Measurements from ENCODE around the gene CLTC.

The CLTC gene

DNA sequence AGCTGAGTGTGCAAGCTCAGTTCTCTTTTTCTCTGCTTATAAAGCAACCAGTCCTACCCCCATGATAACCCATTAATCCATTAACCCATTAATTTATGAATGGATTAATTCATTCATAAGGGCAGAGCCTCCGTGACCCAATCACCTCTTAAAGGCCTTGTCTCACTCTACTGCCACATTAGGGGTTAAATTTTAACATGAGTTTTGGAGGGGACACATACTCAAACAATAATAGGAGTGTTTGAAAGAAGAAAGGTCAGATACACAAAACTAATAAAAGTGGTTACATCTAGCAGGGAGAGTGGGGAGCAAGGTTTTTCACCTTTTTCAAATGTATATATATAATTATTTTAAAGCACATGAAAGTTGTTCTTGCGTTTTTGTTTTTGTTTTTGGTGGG lies 94.6 kb downstream of the CLTC start:
- DNase-seq (ENCODE audit: extremely low read depth, insufficient read length) = no peak
- no peaks in the 10 kb centered on the region for H3K27me3 ChIP-seq (replicated peaks; ENCODE audit: control insufficient read depth, insufficient read depth, low read length)

DNA sequence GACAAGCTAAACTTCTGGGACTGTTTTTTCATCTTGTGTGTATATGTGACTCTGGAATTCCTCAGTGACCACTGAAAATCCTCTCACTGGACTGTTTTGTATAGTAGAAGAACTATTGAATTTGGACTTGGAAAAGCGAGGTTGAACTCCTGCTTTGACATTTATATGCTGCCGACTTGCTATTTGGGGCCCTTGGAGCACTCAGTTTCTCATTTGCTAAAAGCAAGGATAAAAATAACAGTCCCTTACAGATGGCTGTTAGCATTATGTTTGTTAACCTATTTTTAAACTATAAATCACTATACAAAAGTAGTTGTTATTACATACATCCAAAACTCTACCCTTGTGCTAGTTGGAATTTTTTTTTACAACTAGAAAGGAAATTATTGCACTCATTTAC lies 96.7 kb downstream of the CLTC start:
- no peaks in the 10 kb centered on the region for H3K27me3 ChIP-seq (replicated peaks; ENCODE audit: control insufficient read depth, insufficient read depth, low read length)
- no peak overlapping the region for H3K4me3 ChIP-seq (replicated peaks; ENCODE audit: low read depth, low read length)
- TF ChIP-seq, protein P1, sequence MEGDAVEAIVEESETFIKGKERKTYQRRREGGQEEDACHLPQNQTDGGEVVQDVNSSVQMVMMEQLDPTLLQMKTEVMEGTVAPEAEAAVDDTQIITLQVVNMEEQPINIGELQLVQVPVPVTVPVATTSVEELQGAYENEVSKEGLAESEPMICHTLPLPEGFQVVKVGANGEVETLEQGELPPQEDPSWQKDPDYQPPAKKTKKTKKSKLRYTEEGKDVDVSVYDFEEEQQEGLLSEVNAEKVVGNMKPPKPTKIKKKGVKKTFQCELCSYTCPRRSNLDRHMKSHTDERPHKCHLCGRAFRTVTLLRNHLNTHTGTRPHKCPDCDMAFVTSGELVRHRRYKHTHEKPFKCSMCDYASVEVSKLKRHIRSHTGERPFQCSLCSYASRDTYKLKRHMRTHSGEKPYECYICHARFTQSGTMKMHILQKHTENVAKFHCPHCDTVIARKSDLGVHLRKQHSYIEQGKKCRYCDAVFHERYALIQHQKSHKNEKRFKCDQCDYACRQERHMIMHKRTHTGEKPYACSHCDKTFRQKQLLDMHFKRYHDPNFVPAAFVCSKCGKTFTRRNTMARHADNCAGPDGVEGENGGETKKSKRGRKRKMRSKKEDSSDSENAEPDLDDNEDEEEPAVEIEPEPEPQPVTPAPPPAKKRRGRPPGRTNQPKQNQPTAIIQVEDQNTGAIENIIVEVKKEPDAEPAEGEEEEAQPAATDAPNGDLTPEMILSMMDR (IDR thresholded peaks at IDR 0.05; ENCODE audit: insufficient read depth, low read length, poor library complexity, severe bottlenecking) = no peak
- DNase-seq (ENCODE audit: extremely low read depth, insufficient read length) = no peak
- no peaks in the 10 kb centered on the region for H3K36me3 ChIP-seq (ENCODE audit: control insufficient read depth, insufficient read depth, low read length)

More for the DNA sequence above, 94.6 kb downstream of the CLTC start:
- no peak overlapping the region for H3K4me3 ChIP-seq (replicated peaks; ENCODE audit: low read depth, low read length)
- H3K36me3 ChIP-seq (ENCODE audit: control insufficient read depth, insufficient read depth, low read length) = no peaks in the 10 kb centered on the region
- TF ChIP-seq, protein P1 (IDR thresholded peaks at IDR 0.05; ENCODE audit: insufficient read depth, low read length, poor library complexity, severe bottlenecking) = no peak

DNA sequence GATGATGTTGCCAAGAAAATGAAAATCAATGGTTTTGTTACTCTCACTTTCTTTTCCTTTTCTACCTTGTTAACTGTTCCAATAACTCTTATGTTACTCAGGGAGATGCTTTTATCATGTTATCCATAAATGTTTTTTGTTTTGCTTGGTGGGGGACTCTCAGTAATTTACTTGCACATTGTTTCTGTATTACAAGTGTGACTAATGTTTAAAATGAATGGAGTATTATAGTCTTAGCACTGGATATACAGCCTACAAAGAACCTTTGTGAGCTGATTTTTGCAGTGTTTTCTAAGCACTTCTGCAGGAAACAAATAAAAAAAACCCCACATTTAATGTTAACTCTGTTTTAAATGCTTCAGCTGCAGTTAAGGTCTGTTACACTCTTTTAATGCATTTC lies 99.8 kb downstream of the CLTC start:
- H3K4me3 ChIP-seq (replicated peaks; ENCODE audit: low read depth, low read length) = no peak overlapping the region
- no peaks in the 10 kb centered on the region for H3K27me3 ChIP-seq (replicated peaks; ENCODE audit: control insufficient read depth, insufficient read depth, low read length)
- no peak for DNase-seq (ENCODE audit: extremely low read depth, insufficient read length)
- H3K36me3 ChIP-seq (ENCODE audit: control insufficient read depth, insufficient read depth, low read length) = no peaks in the 10 kb centered on the region
- TF ChIP-seq, protein P1 (IDR thresholded peaks at IDR 0.05; ENCODE audit: insufficient read depth, low read length, poor library complexity, severe bottlenecking) = no peak

DNA sequence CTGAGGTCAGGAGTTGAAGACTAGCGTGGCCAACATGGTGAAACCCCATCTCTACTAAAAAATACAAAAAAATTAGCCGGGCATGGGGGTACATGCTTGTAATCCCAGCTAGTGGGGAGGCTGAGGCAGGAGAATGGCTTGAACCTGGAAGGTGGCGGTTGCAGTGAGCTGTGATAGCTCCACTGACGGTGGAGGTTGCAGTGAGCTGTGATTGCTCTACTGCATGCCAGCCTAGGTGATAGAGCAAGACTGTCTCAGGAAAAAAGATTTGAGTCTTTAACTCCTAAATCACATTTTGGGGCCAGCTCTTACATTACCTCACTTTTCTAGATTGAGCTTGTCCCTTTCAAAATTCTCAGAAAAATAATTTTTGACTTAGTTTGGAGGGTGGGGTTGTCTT lies 102.9 kb downstream of the CLTC start:
- DNase-seq (ENCODE audit: extremely low read depth, insufficient read length) = no peak
- no peak overlapping the region for H3K4me3 ChIP-seq (replicated peaks; ENCODE audit: low read depth, low read length)
- no peaks in the 10 kb centered on the region for H3K27me3 ChIP-seq (replicated peaks; ENCODE audit: control insufficient read depth, insufficient read depth, low read length)
- TF ChIP-seq, protein P1 (IDR thresholded peaks at IDR 0.05; ENCODE audit: insufficient read depth, low read length, poor library complexity, severe bottlenecking) = no peak
- H3K36me3 ChIP-seq (ENCODE audit: control insufficient read depth, insufficient read depth, low read length) = no peaks in the 10 kb centered on the region

DNA sequence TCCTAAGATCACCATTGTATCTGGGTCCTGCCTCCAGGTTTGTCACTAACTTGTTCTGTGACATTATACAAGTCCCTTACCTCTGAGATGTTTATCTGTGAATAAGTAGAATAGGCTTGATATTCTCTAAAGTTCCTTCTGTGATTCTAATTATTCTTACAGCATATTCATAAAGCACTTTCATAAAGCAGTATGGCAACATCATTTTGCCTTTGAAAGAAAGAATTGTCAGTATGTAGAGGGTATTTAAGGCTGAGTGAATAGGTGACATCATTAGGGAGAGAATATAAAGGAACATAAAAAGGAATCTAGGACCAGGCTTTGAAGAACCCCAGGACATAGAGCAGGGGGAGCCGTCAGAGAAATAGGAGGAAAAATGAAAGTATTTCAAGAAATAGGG lies 103.3 kb downstream of the CLTC start:
- Histone ChIP-seq H3K36me3 (ENCODE audit: control insufficient read depth, insufficient read depth, low read length) (no peaks in the 10 kb centered on the region), H3K4me3 (replicated peaks; ENCODE audit: low read depth, low read length) (no peak overlapping the region), H3K27me3 (replicated peaks; ENCODE audit: control insufficient read depth, insufficient read depth, low read length) (no peaks in the 10 kb centered on the region)
- TF ChIP-seq, protein P1 (IDR thresholded peaks at IDR 0.05; ENCODE audit: insufficient read depth, low read length, poor library complexity, severe bottlenecking) = no peak
- DNase-seq (ENCODE audit: extremely low read depth, insufficient read length) = no peak

DNA sequence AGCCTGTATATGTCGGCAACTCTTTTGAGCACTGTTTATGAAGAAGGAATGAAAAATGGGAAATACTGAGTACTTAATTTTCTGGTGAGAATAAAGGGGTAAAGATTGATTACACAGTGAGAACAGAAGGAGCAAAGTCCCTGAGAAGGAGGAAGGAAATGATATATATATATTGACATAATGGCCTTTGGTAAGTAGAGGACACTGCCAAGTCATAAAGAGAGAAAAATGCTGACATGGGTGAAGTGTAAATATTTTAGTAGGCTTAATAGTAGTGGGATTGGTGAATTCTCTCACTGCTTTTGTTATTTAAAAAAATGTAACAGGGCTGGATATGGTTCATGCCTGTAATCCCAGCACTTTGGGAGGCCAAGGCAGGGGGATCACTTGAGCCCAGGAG lies 103.9 kb downstream of the CLTC start:
- Histone ChIP-seq H3K36me3 (ENCODE audit: control insufficient read depth, insufficient read depth, low read length) (no peaks in the 10 kb centered on the region), H3K4me3 (replicated peaks; ENCODE audit: low read depth, low read length) (no peak overlapping the region), H3K27me3 (replicated peaks; ENCODE audit: control insufficient read depth, insufficient read depth, low read length) (no peaks in the 10 kb centered on the region)
- TF ChIP-seq, protein P1 (IDR thresholded peaks at IDR 0.05; ENCODE audit: insufficient read depth, low read length, poor library complexity, severe bottlenecking) = no peak
- DNase-seq (ENCODE audit: extremely low read depth, insufficient read length) = no peak
